HCT116 (cell line): Measurements from ENCODE around the gene IBA57.

Source experiments
- ATF3 ChIP-seq: IDR thresholded peaks from 2 replicates; pipeline ENCODE4 v1.6.1; 2012
- CTCF ChIP-seq, 3 experiments: fragments of 200-600 bp in 1 of 3; sonication (generic) in 1 of 3; IDR thresholded peaks in 2 of 3; conservative IDR thresholded peaks in 1 of 3; 2 replicates each; pipeline ENCODE4 v1.5.1; 2012 to 2017; ENCODE audit warnings: low read depth in 2 of 3, low read length in 2 of 3, antibody characterized with exemption in 1 of 3, borderline replicate concordance in 1 of 3, control low read depth in 1 of 3, mild to moderate bottlenecking in 1 of 3, mixed read lengths in 1 of 3, mixed run types in 1 of 3, moderate library complexity in 1 of 3; ENCODE audit not compliant: insufficient read depth in 1 of 3
- EZH2 ChIP-seq: fragments of 200-600 bp; sonication (generic); IDR thresholded peaks from 2 replicates; pipeline ENCODE4 v1.6.1; 2017; ENCODE audit warnings: antibody characterized with exemption, mixed run types
- EZH2phosphoT487 ChIP-seq: fragments of 200-600 bp; IDR thresholded peaks from 2 replicates; pipeline ENCODE4 v1.6.1; 2018; ENCODE audit warnings: antibody characterized with exemption, borderline replicate concordance
- JUND ChIP-seq: IDR thresholded peaks from 2 replicates; pipeline ENCODE4 v1.6.1; 2012
- POLR2A ChIP-seq: IDR thresholded peaks from 2 replicates; pipeline ENCODE4 v1.7.0; 2011; ENCODE audit warnings: borderline replicate concordance; ENCODE audit not compliant: insufficient read depth, insufficient read length; ENCODE audit errors: extremely low read depth
- POLR2AphosphoS5 ChIP-seq: IDR thresholded peaks from 2 replicates; pipeline ENCODE4 v1.6.1; 2011; ENCODE audit warnings: mild to moderate bottlenecking, low read depth, low read length, moderate library complexity
- SP1 ChIP-seq: IDR thresholded peaks from 2 replicates; pipeline ENCODE4 v1.6.1; 2012; ENCODE audit warnings: low read depth
- YY1 ChIP-seq: IDR thresholded peaks from 2 replicates; pipeline ENCODE4 v1.6.1; 2011; ENCODE audit warnings: low read length, low read depth, moderate library complexity, mild to moderate bottlenecking; ENCODE audit not compliant: insufficient replicate concordance; ENCODE audit errors: extremely low read depth

- TF ChIP-seq CTCF (IDR thresholded peaks at IDR 0.05 in 2 of 3, conservative IDR thresholded peaks at IDR 0.05 in 1 of 3; ENCODE audit: borderline replicate concordance in 1 of 3, insufficient read depth in 1 of 3, low read depth in 2 of 3, low read length in 2 of 3) = no peak
- no peak for TF ChIP-seq POLR2AphosphoS5
- TF ChIP-seq POLR2A = no peak
- no peak for TF ChIP-seq EZH2
- TF ChIP-seq SP1 = no peak
- TF ChIP-seq YY1 = no peak
- TF ChIP-seq JUND = no peak
- no peak for TF ChIP-seq ATF3
- no peak for TF ChIP-seq EZH2phosphoT487
Measured at GRCh38 chr1:228159008-228159665, 6.5 kb upstream of the IBA57 start.
